ENCODE data around the gene PPP2R5C. TPM values are rescaled to one million over a fixed set of nuclear protein-coding genes. Genes with fewer than 3 reads are reported as not detected.

The PPP2R5C gene
- total and polyA plus RNA-seq, 2 donors from 2014 or later, result 65.6 to 129 TPM

DNA sequence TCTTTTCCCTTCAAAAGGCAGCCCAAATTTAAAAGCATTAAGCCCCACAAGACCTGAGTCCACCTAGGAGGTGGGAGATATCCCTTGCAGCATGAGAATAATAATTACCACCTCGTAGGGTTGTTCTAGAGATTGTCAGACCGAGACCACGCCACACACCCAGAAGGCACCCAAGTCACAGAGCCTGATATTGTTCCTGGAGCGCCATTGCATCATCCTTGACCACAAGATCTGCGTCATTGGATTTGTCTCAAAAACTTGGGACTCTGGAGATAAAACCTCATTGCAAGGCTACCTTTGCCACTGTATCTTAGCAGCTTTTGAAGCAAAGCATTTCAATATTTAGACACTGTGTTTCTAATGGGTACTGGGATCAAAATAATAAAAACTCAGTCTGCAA, 29.4 kb upstream of the PPP2R5C start:
- no peaks in the 10 kb centered on the region for H3K27me3 ChIP-seq (ENCODE audit: control insufficient read depth, insufficient read depth, low read length)
- no peaks in the 10 kb centered on the region for H3K36me3 ChIP-seq (ENCODE audit: control insufficient read depth in 2 of 3, insufficient read depth in 3 of 3, low read length in 3 of 3)
- intact Hi-C loops (cut with DNase I), result no loop called here
- H3K4me1 ChIP-seq (ENCODE audit: control insufficient read depth in 2 of 3, insufficient read depth in 2 of 3, low read depth in 1 of 3, low read length in 3 of 3), result peaks cover 0 to 4% (median 0%) of the 10 kb centered on the region in 3 donors
- TF ChIP-seq, protein P1, sequence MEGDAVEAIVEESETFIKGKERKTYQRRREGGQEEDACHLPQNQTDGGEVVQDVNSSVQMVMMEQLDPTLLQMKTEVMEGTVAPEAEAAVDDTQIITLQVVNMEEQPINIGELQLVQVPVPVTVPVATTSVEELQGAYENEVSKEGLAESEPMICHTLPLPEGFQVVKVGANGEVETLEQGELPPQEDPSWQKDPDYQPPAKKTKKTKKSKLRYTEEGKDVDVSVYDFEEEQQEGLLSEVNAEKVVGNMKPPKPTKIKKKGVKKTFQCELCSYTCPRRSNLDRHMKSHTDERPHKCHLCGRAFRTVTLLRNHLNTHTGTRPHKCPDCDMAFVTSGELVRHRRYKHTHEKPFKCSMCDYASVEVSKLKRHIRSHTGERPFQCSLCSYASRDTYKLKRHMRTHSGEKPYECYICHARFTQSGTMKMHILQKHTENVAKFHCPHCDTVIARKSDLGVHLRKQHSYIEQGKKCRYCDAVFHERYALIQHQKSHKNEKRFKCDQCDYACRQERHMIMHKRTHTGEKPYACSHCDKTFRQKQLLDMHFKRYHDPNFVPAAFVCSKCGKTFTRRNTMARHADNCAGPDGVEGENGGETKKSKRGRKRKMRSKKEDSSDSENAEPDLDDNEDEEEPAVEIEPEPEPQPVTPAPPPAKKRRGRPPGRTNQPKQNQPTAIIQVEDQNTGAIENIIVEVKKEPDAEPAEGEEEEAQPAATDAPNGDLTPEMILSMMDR (IDR thresholded peaks at IDR 0.05; ENCODE audit: borderline replicate concordance, extremely low read depth, insufficient read depth), result no peak
- no peak for DNase-seq
- H3K9ac ChIP-seq (ENCODE audit: low read length in 3 of 3), result no peak overlapping the region
- no peaks in the 10 kb centered on the region for H3K9me3 ChIP-seq (ENCODE audit: control insufficient read depth in 2 of 3, insufficient read depth in 1 of 3, low read length in 3 of 3)
- no peak overlapping the region for H3K27ac ChIP-seq (ENCODE audit: low read depth in 2 of 2, low read length in 2 of 2)
- FAIRE-seq, result no peak
- no peak overlapping the region for H3K4me3 ChIP-seq (ENCODE audit: low read length in 3 of 3)

DNA sequence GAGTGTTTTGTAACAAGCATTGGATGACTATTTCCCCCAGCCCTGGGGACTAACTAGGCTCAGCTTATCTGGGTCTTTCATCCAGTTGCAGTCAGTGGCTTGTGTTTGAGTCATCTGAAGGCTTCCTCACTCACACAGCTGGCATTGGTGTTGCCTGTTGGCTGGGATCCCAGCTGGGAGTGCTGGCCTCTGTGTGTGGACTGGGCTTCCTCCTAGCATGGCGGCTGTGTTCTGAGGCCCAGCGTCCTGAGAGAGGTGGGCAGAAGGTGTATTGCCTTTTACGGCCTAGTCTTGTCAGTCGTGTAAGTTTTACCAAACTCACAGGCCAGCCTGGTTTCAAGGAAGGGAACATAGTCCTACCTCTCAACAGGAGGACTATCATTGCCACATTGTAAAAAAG, 28.3 kb upstream of the PPP2R5C start:
- FAIRE-seq, result no peak
- no peaks in the 10 kb centered on the region for H3K27me3 ChIP-seq (ENCODE audit: control insufficient read depth, insufficient read depth, low read length)
- H3K4me1 ChIP-seq (ENCODE audit: control insufficient read depth in 2 of 3, insufficient read depth in 2 of 3, low read depth in 1 of 3, low read length in 3 of 3), result peaks cover 0 to 4% (median 0%) of the 10 kb centered on the region in 3 donors
- no peak for DNase-seq
- H3K9ac ChIP-seq (ENCODE audit: low read length in 3 of 3), result no peak overlapping the region
- no peak overlapping the region for H3K4me3 ChIP-seq (ENCODE audit: low read length in 3 of 3)
- H3K27ac ChIP-seq (ENCODE audit: low read depth in 2 of 2, low read length in 2 of 2), result no peak overlapping the region
- TF ChIP-seq, protein P1 (IDR thresholded peaks at IDR 0.05; ENCODE audit: borderline replicate concordance, extremely low read depth, insufficient read depth), result no peak
- H3K9me3 ChIP-seq (ENCODE audit: control insufficient read depth in 2 of 3, insufficient read depth in 1 of 3, low read length in 3 of 3), result no peaks in the 10 kb centered on the region
- no peaks in the 10 kb centered on the region for H3K36me3 ChIP-seq (ENCODE audit: control insufficient read depth in 2 of 3, insufficient read depth in 3 of 3, low read length in 3 of 3)
- intact Hi-C loops (cut with DNase I), result no loop called here

GRCh38 chr14:101734246-101734847, 27.2 kb upstream of the PPP2R5C start:
- Histone ChIP-seq H3K4me3 (ENCODE audit: low read length in 3 of 3) (no peak overlapping the region), H3K9ac (ENCODE audit: low read length in 3 of 3) (no peak overlapping the region), H3K36me3 (ENCODE audit: control insufficient read depth in 2 of 3, insufficient read depth in 3 of 3, low read length in 3 of 3) (no peaks in the 10 kb centered on the region), H3K4me1 (ENCODE audit: control insufficient read depth in 2 of 3, insufficient read depth in 2 of 3, low read depth in 1 of 3, low read length in 3 of 3) (peaks cover 0 to 4% (median 0%) of the 10 kb centered on the region in 3 donors), H3K27me3 (ENCODE audit: control insufficient read depth, insufficient read depth, low read length) (no peaks in the 10 kb centered on the region), H3K27ac (ENCODE audit: low read depth in 2 of 2, low read length in 2 of 2) (no peak overlapping the region), H3K9me3 (ENCODE audit: control insufficient read depth in 2 of 3, insufficient read depth in 1 of 3, low read length in 3 of 3) (no peaks in the 10 kb centered on the region)
- FAIRE-seq (no peak), DNase-seq (no peak)
- intact Hi-C loops (cut with DNase I), result no loop called here
- TF ChIP-seq, protein P1 (IDR thresholded peaks at IDR 0.05; ENCODE audit: borderline replicate concordance, extremely low read depth, insufficient read depth), result no peak

GRCh38 chr14:101735453-101735852, 26.1 kb upstream of the PPP2R5C start:
- H3K4me3 ChIP-seq (ENCODE audit: low read length in 3 of 3), result no peak overlapping the region
- FAIRE-seq (no peak), DNase-seq (no peak)
- intact Hi-C loops (cut with DNase I), result no loop called here
- no peak overlapping the region for H3K9ac ChIP-seq (ENCODE audit: low read length in 3 of 3)
- TF ChIP-seq, protein P1 (IDR thresholded peaks at IDR 0.05; ENCODE audit: borderline replicate concordance, extremely low read depth, insufficient read depth), result no peak
- no peaks in the 10 kb centered on the region for H3K9me3 ChIP-seq (ENCODE audit: control insufficient read depth in 2 of 3, insufficient read depth in 1 of 3, low read length in 3 of 3)
- H3K36me3 ChIP-seq (ENCODE audit: control insufficient read depth in 2 of 3, insufficient read depth in 3 of 3, low read length in 3 of 3), result no peaks in the 10 kb centered on the region
- no peak overlapping the region for H3K27ac ChIP-seq (ENCODE audit: low read depth in 2 of 2, low read length in 2 of 2)
- H3K27me3 ChIP-seq (ENCODE audit: control insufficient read depth, insufficient read depth, low read length), result no peaks in the 10 kb centered on the region
- peaks cover 0 to 4% (median 0%) of the 10 kb centered on the region in 3 donors for H3K4me1 ChIP-seq (ENCODE audit: control insufficient read depth in 2 of 3, insufficient read depth in 2 of 3, low read depth in 1 of 3, low read length in 3 of 3)

All from kidney (tissue), 14 donors.